Neural crest cell (in vitro differentiated cells): ENCODE measurements around the gene PRDM8. TPM values are rescaled to one million over a fixed set of nuclear protein-coding genes. Genes with fewer than 3 reads are reported as not detected.

Experiments used
- DNase-seq: peaks from one replicate; pipeline ENCODE4 v3.0.0; 2021; ENCODE audit warnings: low read depth, mixed read lengths, low spot score
- H3K27ac Mint-ChIP-seq: one replicate; pipeline ENCODE4 v1.8.0; 2021; ENCODE audit warnings: mild to moderate bottlenecking, mixed read lengths; ENCODE audit not compliant: unreplicated experiment
- H3K27me3 Mint-ChIP-seq: 2 replicates; pipeline ENCODE4 v1.8.0; 2021; ENCODE audit warnings: low read depth, mild to moderate bottlenecking, mixed read lengths
- H3K36me3 Mint-ChIP-seq: 2 replicates; pipeline ENCODE4 v1.8.0; 2021; ENCODE audit warnings: low read depth, mild to moderate bottlenecking, mixed read lengths
- H3K4me1 Mint-ChIP-seq: 2 replicates; pipeline ENCODE4 v1.8.0; 2021; ENCODE audit warnings: mixed read lengths
- H3K4me3 Mint-ChIP-seq: one replicate; pipeline ENCODE4 v1.8.0; 2021; ENCODE audit warnings: mild to moderate bottlenecking, mixed read lengths
- H3K9me3 Mint-ChIP-seq: 2 replicates; pipeline ENCODE4 v1.8.0; 2021; ENCODE audit warnings: mixed read lengths
- CTCF ChIP-seq: fragments of 200-600 bp; sonication (generic); conservative IDR thresholded peaks from 2 replicates; pipeline ENCODE4 v1.5.0; 2021; ENCODE audit warnings: antibody characterized with exemption, mild to moderate bottlenecking
- total RNA-seq: library from RNA; stranded (reverse); gene quantifications from 2 replicates; pipeline ENCODE4 v1.2.1, GENCODE V29; 2021

The PRDM8 gene
- total RNA-seq, 1 donor from 2014 or later, result 2.6 TPM

- H3K27me3 Mint-ChIP-seq, result peaks cover 93% of the 10 kb centered on the region
Observed at GRCh38 chr4:80199004-80199560, 1.8 kb downstream of the PRDM8 start.

DNA sequence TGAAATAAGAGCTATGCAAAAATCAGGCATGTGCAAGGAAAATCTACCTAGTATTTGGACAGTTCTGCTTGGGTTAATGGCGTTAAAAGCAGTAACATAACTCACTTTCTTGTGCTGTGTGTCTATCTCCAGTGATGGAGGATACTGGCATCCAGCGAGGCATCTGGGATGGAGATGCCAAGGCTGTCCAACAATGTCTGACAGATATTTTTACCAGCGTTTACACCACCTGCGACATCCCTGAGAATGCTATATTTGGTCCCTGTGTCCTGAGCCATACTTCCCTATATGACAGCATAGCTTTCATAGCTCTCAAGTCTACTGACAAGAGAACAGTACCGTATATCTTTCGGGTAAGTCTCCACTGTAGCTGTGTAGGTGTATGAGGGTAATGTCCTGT, 2.6 kb downstream of the PRDM8 start:
- Mint-ChIP-seq H3K27me3 (peaks cover 93% of the 10 kb centered on the region), H3K4me3 (peak overlapping the region; percentile 4), H3K27ac (no peak overlapping the region), H3K9me3 (no peaks in the 10 kb centered on the region), H3K36me3 (no peaks in the 10 kb centered on the region), H3K4me1 (peaks cover 48% of the 10 kb centered on the region)
- no peak for DNase-seq
- no peak for TF ChIP-seq CTCF

More at GRCh38 chr4:80199004-80199560, 1.8 kb downstream of the PRDM8 start:
- TF ChIP-seq CTCF, result no peak
- Mint-ChIP-seq H3K4me1 (peaks cover 41% of the 10 kb centered on the region), H3K27ac (no peak overlapping the region), H3K4me3 (peak overlapping the region; percentile 70), H3K36me3 (no peaks in the 10 kb centered on the region), H3K9me3 (no peaks in the 10 kb centered on the region)
- DNase-seq, result no peak

GRCh38 chr4:80201252-80202151, 4.2 kb downstream of the PRDM8 start:
- H3K4me3 Mint-ChIP-seq, result peak overlapping the region; percentile 68
- H3K9me3 Mint-ChIP-seq, result no peaks in the 10 kb centered on the region
- TF ChIP-seq CTCF, result no peak
- no peaks in the 10 kb centered on the region for H3K36me3 Mint-ChIP-seq
- no peak overlapping the region for H3K27ac Mint-ChIP-seq
- H3K4me1 Mint-ChIP-seq, result peaks cover 39% of the 10 kb centered on the region
- no peak for DNase-seq
- H3K27me3 Mint-ChIP-seq, result peaks cover 93% of the 10 kb centered on the region

DNA sequence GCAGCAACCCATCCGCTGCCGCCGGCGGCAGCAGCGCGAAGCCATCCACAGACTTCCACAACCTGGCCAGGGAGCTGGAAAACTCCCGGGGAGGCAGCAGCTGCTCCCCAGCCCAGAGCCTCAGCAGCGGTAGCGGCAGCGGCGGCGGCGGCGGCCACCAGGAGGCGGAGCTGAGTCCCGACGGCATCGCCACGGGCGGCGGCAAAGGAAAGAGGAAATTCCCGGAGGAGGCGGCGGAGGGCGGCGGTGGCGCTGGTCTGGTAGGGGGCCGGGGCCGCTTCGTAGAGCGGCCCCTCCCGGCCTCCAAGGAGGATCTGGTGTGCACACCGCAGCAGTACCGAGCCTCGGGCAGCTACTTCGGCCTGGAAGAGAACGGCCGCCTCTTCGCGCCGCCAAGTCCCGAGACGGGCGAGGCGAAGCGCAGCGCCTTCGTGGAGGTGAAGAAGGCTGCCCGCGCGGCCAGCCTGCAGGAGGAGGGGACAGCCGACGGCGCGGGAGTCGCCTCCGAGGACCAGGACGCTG, 4.9 kb downstream of the PRDM8 start:
- DNase-seq, result peak; percentile 77
- TF ChIP-seq CTCF, result peak; percentile 81
- peak overlapping the region; percentile 68 for H3K4me3 Mint-ChIP-seq
- H3K27me3 Mint-ChIP-seq, result peaks cover 93% of the 10 kb centered on the region
- no peak overlapping the region for H3K27ac Mint-ChIP-seq
- no peaks in the 10 kb centered on the region for H3K36me3 Mint-ChIP-seq
- H3K4me1 Mint-ChIP-seq, result peaks cover 32% of the 10 kb centered on the region
- no peaks in the 10 kb centered on the region for H3K9me3 Mint-ChIP-seq

GRCh38 chr4:80202741-80203553, 5.6 kb downstream of the PRDM8 start:
- peaks cover 93% of the 10 kb centered on the region for H3K27me3 Mint-ChIP-seq
- peak overlapping the region; percentile 83 for H3K4me3 Mint-ChIP-seq
- no peak overlapping the region for H3K27ac Mint-ChIP-seq

More at GRCh38 chr4:80202741-80203553, 5.6 kb downstream of the PRDM8 start:
- no peak for TF ChIP-seq CTCF
- H3K4me1 Mint-ChIP-seq, result peaks cover 25% of the 10 kb centered on the region
- no peak for DNase-seq
- H3K36me3 Mint-ChIP-seq, result peaks cover under 1% of the 10 kb centered on the region
- H3K9me3 Mint-ChIP-seq, result peaks cover under 1% of the 10 kb centered on the region
